ENCODE results near the gene PRR22. TPM values are rescaled to one million over a fixed set of nuclear protein-coding genes. Genes with fewer than 3 reads are reported as not detected.

The PRR22 gene
- total RNA-seq (1 to 10 TPM; 1.7 to 4.5 TPM), polyA plus RNA-seq (ENCODE audit: insufficient read length in 6 of 6) (1 to 10 TPM; 1.3 to 3.2 (median 2.0) TPM)
- long read RNA-seq, donor 1, partial matches to known transcripts, result 0 of 1 reads
- long read RNA-seq, donor 1, other reads (novel, unspliced or antisense), result 0 of 1 reads
- long read RNA-seq, donor 2, partial matches to known transcripts, result 0 of 3 reads
- long read RNA-seq, donor 2, other reads (novel, unspliced or antisense), result 0 of 3 reads
- long read RNA-seq, donor 3, result 0 reads
- long read RNA-seq, donor 4, result 0 reads
- long read RNA-seq, donor 5, result 0 reads
- long read RNA-seq, donor 6, partial matches to known transcripts, result 0 of 3 reads
- long read RNA-seq, donor 6, other reads (novel, unspliced or antisense), result 0 of 3 reads
- long read RNA-seq, donor 7, partial matches to known transcripts, result 0 of 1 reads
- long read RNA-seq, donor 7, other reads (novel, unspliced or antisense), result 0 of 1 reads
- long read RNA-seq, donor 8, partial matches to known transcripts, result 0 of 1 reads
- long read RNA-seq, donor 8, other reads (novel, unspliced or antisense), result 0 of 1 reads
- long read RNA-seq, donor 9, result 0 reads
- long read RNA-seq, donor 10, result 0 reads
- long read RNA-seq, donor 11, result 0 reads
- long read RNA-seq, donor 12, partial matches to known transcripts, result 0 of 2 reads
- long read RNA-seq, donor 12, other reads (novel, unspliced or antisense), result 0 of 2 reads

GRCh38 chr19:5784581-5785147 lies at the start of gene PRR22:
PRR22 (minus strand) TSS chr19:5784746; CDS start chr19:5784660, 86 bp downstream.
- intact Hi-C loops (cut with DNase I), result no loop called here

GRCh38 chr19:5832527-5833216 lies 48.1 kb upstream of the PRR22 start:
- Histone ChIP-seq H3K36me3 (no peaks in the 10 kb centered on the region), H3K4me1 (peaks cover 0 to 17% of the 10 kb centered on the region in 2 donors), H3K27me3 (peaks cover 0 to 51% of the 10 kb centered on the region in 2 donors), H3K9me3 (no peaks in the 10 kb centered on the region), H3K27ac (no peak overlapping the region), H3K4me3 (no peak overlapping the region)
- intact Hi-C loops (cut with DNase I), result no loop called here
- ATAC-seq, result no peak
- no peak for DNase-seq
- TF ChIP-seq CTCF (IDR thresholded peaks at IDR 0.05), result no peak

More at GRCh38 chr19:5784581-5785147, at the start of gene PRR22:
- Histone ChIP-seq H3K27ac (no peak within 1 kb of the TSS), H3K9me3 (no peaks in the 10 kb centered on the region), H3K36me3 (peaks cover 0 to 71% of the 10 kb centered on the region in 2 donors), H3K4me1 (peaks cover 0 to under 1% of the 10 kb centered on the region in 2 donors), H3K4me3 (no peak within 1 kb of the TSS), H3K27me3 (no peaks in the 10 kb centered on the region)
- TF ChIP-seq CTCF (IDR thresholded peaks at IDR 0.05), result no peak
- DNase-seq, result no peak
- ATAC-seq, result no peak

DNA sequence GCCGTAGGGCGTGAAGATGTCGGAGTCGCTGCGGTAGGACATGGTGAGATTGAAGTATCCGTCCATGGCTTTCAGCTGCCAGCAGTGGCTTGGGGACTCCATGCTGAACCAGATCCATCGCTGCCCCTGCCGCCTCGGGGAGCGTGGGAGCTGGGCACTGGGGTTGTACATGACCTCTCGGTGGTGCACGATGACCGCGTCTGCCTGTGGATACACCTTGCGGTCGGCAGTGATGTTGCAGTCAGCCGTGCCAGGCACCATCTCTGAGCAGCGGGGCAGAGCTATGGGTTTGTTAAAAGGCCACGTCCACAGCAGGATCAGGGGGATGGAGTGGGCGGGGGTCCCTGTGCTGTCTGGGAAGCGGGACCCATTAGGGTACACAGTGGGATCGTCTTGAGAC lies 47.5 kb upstream of the PRR22 start:
- Histone ChIP-seq H3K36me3 (no peaks in the 10 kb centered on the region), H3K27me3 (peaks cover 0 to 53% of the 10 kb centered on the region in 2 donors), H3K9me3 (no peaks in the 10 kb centered on the region), H3K4me1 (peaks cover 0 to 22% of the 10 kb centered on the region in 2 donors), H3K27ac (no peak overlapping the region), H3K4me3 (no peak overlapping the region)
- ATAC-seq (no peak), DNase-seq (no peak)
- intact Hi-C loops (cut with DNase I), result no loop called here
- TF ChIP-seq CTCF (IDR thresholded peaks at IDR 0.05), result no peak

GRCh38 chr19:5831159-5831558 lies 46.6 kb upstream of the PRR22 start:
- ATAC-seq (no peak), DNase-seq (no peak)
- no peaks in the 10 kb centered on the region for H3K9me3 ChIP-seq
- peaks cover 0 to 62% of the 10 kb centered on the region in 2 donors for H3K27me3 ChIP-seq
- peaks cover 0 to 29% of the 10 kb centered on the region in 2 donors for H3K4me1 ChIP-seq
- no peak overlapping the region for H3K4me3 ChIP-seq
- intact Hi-C loops (cut with DNase I), result no loop called here
- H3K36me3 ChIP-seq, result no peaks in the 10 kb centered on the region
- TF ChIP-seq CTCF (IDR thresholded peaks at IDR 0.05), result no peak
- no peak overlapping the region for H3K27ac ChIP-seq

Measured in left lung (tissue), 14 donors.